Bronchial epithelial cell (primary cell): ENCODE results near the gene DEFB124. TPM values are rescaled to one million over a fixed set of nuclear protein-coding genes. Genes with fewer than 3 reads are reported as not detected.
"Not testable (repeated sequence)": the region's sequence is repeated elsewhere in the genome, so short reads cannot be mapped to it uniquely, and the experiment has no call there.

Source experiments
- DNase-seq: peaks from one replicate; pipeline ENCODE4 v3.0.0-alpha.2; 2010; ENCODE audit warnings: low read depth
- FAIRE-seq: peaks from 2 replicates; lab custom pipeline; 2011; peaks lifted over from hg19 to GRCh38; lab: Jason Lieb, UNC
- H3K27me3 ChIP-seq: 2 replicates; pipeline ENCODE4 v1.5.1; 2011; ENCODE audit warnings: low read length; ENCODE audit not compliant: control insufficient read depth, insufficient read depth
- H3K36me3 ChIP-seq: 2 replicates; pipeline ENCODE4 v1.5.1; 2011; ENCODE audit warnings: low read length; ENCODE audit not compliant: control insufficient read depth, insufficient read depth
- H3K4me3 ChIP-seq: 2 replicates; pipeline ENCODE4 v1.5.1; 2011; ENCODE audit warnings: mild to moderate bottlenecking, low read depth, low read length, control low read depth
- total RNA-seq: library from RNA; depleted of rRNA; stranded (reverse); fragments of >200 nt; gene quantifications from 2 replicates; pipeline ENCODE4 v1.2.1, GENCODE V29; 2014
- TF ChIP-seq, protein P1 (sequence below): IDR thresholded peaks from 2 replicates; pipeline ENCODE4 v1.5.1; 2011; ENCODE audit warnings: mild to moderate bottlenecking, moderate library complexity, low read length, control low read depth, inconsistent platforms; ENCODE audit not compliant: insufficient read depth, severe bottlenecking

The DEFB124 gene
- total RNA-seq, 1 donor from 2014 or later: not detected

- no peak for FAIRE-seq
- TF ChIP-seq, protein P1, sequence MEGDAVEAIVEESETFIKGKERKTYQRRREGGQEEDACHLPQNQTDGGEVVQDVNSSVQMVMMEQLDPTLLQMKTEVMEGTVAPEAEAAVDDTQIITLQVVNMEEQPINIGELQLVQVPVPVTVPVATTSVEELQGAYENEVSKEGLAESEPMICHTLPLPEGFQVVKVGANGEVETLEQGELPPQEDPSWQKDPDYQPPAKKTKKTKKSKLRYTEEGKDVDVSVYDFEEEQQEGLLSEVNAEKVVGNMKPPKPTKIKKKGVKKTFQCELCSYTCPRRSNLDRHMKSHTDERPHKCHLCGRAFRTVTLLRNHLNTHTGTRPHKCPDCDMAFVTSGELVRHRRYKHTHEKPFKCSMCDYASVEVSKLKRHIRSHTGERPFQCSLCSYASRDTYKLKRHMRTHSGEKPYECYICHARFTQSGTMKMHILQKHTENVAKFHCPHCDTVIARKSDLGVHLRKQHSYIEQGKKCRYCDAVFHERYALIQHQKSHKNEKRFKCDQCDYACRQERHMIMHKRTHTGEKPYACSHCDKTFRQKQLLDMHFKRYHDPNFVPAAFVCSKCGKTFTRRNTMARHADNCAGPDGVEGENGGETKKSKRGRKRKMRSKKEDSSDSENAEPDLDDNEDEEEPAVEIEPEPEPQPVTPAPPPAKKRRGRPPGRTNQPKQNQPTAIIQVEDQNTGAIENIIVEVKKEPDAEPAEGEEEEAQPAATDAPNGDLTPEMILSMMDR: no peak
- H3K4me3 ChIP-seq: no peak overlapping the region
- no peaks in the 10 kb centered on the region for H3K36me3 ChIP-seq
- H3K27me3 ChIP-seq: no peaks in the 10 kb centered on the region
- no peak for DNase-seq
Observed at GRCh38 chr20:31446084-31446819, 28.7 kb downstream of the DEFB124 start.

- Histone ChIP-seq H3K4me3 (no peak within 1 kb of the TSS), H3K36me3 (no peaks in the 10 kb centered on the region), H3K27me3 (no peaks in the 10 kb centered on the region)
- no peak for FAIRE-seq
- no peak for DNase-seq
- TF ChIP-seq, protein P1: no peak
Observed at GRCh38 chr20:31440012-31440659, 34.8 kb downstream of the DEFB124 start, which contains the start of gene DEFB123. Gene DEFB123 (plus strand): TSS chr20:31440632. CDS start chr20:31440699, 67 bp downstream.

DNA sequence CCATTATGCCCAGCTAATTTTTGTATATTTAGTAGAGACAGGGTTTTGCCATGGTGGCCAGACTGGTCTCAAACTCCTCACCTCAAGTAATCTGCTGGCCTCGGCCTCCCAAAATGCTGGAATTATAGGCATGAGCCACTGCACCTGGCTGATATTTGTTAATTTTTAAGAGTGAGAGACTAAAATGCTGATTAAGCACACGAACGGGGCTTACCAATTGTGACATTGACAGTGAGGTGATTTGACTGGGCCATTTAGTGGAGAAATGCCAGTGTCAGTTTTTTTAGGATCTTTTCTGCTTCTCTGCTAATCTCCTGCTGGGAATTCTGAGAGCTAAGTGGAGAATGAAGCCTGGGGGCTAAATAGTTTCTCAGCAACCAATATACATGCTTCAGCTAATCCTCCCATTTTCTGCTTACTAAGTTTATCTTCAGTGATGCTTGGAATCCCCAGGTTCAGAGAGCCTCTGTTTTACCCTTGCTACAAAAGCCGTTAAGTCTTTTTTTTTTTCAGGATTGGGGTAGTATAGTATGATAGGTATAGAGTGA is 44.3 kb downstream of the DEFB124 start:
- DNase-seq (no peak), FAIRE-seq (no peak)
- TF ChIP-seq, protein P1: no peak
- Histone ChIP-seq H3K4me3 (no peak overlapping the region), H3K36me3 (no peaks in the 10 kb centered on the region), H3K27me3 (no peaks in the 10 kb centered on the region)

DNA sequence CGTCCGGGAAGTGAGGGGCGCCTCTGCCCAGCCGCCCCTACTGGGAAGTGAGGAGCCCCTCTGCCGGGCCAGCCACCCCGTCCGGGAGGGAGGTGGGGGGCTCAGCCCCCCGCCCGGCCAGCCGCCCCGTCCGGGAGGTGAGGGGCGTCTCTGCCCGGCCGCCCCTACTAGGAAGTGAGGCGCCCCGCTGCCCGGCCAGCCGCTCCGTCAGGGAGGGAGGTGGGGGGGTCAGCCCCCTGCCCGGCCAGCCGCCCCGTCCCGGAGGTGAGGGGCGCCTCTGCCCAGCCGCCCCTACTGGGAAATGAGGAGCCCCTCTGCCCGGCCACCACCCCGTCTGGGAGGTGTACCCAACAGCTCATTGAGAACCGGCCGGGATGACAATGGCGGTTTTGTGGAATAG is 47.4 kb downstream of the DEFB124 start:
- not testable (repeated sequence) for H3K27me3 ChIP-seq, DNase-seq, H3K36me3 ChIP-seq, FAIRE-seq, H3K4me3 ChIP-seq

DNA sequence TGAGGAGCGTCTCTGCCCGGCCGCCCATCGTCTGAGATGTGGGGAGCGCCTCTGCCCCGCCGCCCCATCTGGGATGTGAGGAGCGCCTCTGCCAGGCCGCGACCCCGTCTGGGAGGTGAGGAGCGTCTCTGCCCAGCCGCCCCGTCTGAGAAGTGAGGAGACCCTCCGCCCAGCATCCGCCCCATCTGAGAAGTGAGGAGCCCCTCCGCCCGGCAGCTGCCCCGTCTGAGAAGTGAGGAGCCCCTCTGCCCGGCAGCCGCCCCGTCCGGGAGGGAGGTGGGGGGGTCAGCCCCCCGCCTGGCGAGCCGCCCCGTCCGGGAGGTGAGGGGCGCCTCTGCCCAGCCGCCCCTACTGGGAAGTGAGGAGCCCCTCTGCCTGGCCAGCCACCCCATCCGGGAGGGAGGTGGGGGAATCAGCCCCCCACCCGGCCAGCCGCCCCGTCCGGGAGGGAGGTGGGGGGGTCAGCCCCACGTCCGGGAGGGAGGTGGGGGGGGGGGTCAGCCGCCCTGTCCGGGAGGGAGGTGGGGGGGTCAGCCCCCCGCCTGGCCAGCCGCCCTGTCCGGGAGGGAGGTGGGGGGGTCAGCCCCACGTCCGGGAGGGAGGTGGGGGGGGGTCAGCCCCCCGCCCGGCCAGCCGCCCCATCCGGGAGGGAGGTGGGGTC is 47.9 kb downstream of the DEFB124 start:
- not testable (repeated sequence) for DNase-seq, H3K27me3 ChIP-seq, FAIRE-seq, H3K36me3 ChIP-seq, H3K4me3 ChIP-seq

GRCh38 chr20:31425797-31426196 is 49.1 kb downstream of the DEFB124 start:
- no peak for FAIRE-seq
- DNase-seq: no peak
- Histone ChIP-seq H3K36me3 (no peaks in the 10 kb centered on the region), H3K4me3 (no peak overlapping the region), H3K27me3 (no peaks in the 10 kb centered on the region)
- TF ChIP-seq, protein P1: no peak
